Tongue (tissue), 2 donors: ENCODE results near the gene ARL6IP5. TPM values are rescaled to one million over a fixed set of nuclear protein-coding genes. Genes with fewer than 3 reads are reported as not detected.

Experiments
- DNase-seq: peaks from one replicate; pipeline ENCODE4 v3.0.0-alpha.2; 2015
- total RNA-seq: library from RNA; depleted of rRNA; stranded (reverse); fragments of >200 nt; gene quantifications from one replicate; pipeline ENCODE4 v1.2.3, GENCODE V29; 2014

The ARL6IP5 gene
- total RNA-seq, 1 donor from 2014 or later = 115 TPM

DNA sequence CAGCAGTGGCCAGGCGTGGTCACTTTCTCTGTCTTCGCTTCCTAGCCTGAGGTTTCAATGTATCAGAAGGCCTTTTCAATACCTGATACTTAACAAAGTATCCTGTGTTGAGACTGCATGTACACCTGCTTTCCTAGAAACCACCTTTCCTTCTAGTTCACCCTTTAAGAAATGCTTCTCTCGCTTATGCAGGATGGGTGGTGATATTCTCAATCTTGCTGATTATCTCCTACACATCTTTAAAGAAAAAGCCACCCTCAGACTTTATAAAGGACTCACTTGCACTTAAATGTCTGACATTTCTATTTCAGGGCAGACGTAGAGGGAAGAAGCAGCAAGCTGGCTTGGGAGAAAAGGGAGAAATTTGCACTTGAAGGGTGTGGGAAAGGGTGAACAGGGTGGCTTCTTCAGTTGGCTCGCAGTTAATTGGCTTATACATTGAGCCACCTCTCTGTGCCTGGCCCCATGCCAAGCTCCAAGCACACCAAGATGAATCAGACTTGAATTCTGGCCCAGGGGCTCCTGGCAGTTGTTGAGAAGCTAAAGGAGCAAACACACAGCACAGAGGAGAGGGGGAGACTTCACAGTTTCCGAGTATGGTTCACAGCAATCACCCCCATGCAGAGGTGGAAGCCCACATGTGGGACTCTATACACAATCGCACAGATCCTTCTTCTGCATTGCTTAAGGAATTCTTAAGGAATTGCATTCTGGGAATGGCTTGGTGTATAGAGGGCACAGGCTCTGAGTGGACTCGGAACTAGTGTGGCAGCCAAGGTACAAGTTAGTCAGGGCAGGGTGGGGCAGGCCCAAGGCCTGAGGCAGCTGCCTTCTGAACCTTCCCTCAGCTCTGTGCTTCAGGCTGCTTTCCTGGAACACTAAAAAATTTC, 1.3 kb downstream of the ARL6IP5 start:
- peak; percentile 94 for DNase-seq

DNA sequence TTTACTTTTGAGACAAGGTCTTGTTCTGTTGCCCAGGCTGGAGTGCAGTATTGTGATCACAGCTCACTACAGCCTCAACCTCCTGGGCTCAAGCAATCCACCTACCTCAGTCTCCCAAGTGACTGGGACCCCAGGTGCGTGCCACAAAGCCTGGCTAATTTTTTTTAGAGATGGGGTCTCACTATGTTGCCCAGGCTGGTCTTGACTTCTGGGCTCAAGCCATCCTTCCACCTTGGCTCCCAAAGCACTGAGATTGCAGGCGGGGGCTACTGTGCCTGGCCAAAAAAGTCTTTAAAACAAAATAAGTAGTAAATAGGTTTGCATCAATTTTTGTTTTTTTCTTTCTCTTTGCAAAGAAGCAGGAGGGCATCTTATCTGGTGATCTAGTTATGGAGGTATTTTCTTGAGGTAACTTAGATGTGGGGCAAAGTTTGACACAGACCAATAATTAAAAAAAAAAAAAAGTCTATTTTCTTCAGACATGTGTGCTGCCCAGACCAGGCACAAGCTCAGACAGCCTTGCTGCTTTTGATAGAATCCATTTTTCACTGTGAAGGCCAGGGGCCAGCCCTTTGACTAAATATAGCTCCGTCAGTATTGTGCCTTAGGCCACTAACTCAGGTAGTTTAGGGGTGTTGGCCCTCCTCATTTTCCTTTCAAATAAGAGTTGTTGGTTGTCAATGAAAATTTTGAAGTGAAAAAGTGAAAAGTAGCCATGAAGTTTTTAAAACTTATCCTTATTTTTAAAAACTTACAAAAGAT, 2.5 kb downstream of the ARL6IP5 start:
- no peak for DNase-seq

GRCh38 chr3:69088063-69088462, 3.3 kb downstream of the ARL6IP5 start:
- peak; percentile 34 for DNase-seq

GRCh38 chr3:69090021-69090420, 5.3 kb downstream of the ARL6IP5 start:
- DNase-seq = no peak

GRCh38 chr3:69091389-69092029, 6.8 kb downstream of the ARL6IP5 start:
- DNase-seq = no peak

- no peak for DNase-seq
Observed at GRCh38 chr3:69092030-69092516, 7.3 kb downstream of the ARL6IP5 start.

DNA sequence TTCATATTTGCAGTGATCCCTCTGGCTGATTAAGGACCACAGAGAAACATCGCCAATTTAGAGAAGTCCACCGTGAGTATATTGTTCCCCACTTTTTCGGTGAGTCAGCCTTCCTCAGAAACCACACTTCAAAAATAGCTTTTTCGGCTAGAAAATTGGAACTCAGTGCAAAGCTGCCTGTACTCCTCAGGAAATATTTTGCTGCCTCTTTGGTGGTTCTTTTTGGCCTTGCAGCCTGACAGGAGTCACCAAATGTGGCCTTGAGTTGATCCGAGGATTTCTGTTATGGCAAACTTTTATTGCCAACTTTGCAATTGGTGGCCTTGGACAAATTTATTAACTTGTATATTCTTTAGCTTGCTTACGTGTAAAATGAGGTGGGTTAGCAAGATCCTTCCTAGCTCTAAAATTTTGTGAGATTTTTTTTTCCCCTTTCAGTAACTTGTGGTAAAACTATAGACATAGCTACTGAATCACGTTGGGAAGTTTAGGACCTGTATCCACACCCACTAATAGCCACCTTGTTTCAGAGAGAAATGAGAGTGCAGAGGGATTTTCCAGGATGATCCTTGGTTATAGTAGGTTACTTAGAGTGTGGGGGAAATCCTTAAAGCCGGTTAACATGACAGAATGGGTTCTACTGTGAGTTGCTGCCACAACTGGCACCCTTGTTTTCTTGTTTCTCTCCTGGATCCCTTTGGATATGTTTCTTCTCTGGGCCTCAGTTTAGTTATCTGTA, 9.9 kb downstream of the ARL6IP5 start:
- no peak for DNase-seq

- no peak for DNase-seq
Observed at GRCh38 chr3:69095636-69096035, 10.9 kb downstream of the ARL6IP5 start.

DNA sequence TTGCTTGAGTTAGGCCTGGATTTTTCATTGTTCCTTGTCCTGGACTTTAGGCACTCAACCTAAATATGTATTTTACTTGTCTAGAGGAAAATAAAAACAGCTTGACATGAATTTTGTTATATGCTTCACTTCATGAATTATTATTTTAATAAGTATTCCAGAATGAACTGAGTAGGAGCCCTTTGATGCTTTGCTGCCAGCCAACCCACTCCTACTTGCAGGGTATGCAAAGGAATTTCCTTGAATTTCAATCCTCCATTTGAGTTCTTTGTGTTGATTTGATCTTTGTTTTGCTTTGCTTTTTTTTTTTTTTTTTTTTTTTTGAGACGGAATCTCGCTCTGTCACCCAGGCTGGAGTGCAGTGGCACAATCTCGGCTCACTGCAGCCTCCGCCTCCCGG, 11.6 kb downstream of the ARL6IP5 start:
- no peak for DNase-seq

- DNase-seq = no peak
Observed at GRCh38 chr3:69097407-69098086, 12.8 kb downstream of the ARL6IP5 start.

GRCh38 chr3:69099576-69099975, 14.8 kb downstream of the ARL6IP5 start:
- DNase-seq = no peak

- DNase-seq = no peak
Observed at GRCh38 chr3:69102384-69102783, 17.6 kb downstream of the ARL6IP5 start.

DNA sequence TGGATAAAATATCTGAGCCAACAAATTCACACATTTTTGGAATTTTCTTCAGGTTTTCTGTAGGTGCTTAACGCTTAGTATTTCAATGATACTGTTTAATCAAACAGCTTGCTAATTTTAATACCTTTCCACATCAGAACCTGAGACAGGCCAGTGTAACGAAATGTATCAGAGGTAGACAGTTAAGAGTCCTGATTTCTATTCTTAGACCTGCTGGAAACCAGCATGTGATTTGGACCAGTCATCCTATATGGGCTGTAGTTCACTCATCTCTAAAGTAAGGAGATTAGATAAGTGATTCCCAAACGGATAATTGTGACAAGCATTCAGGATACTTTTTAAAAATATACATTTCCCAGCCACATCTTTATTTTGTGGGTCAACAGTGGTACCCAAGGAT, 18.4 kb downstream of the ARL6IP5 start:
- no peak for DNase-seq

DNA sequence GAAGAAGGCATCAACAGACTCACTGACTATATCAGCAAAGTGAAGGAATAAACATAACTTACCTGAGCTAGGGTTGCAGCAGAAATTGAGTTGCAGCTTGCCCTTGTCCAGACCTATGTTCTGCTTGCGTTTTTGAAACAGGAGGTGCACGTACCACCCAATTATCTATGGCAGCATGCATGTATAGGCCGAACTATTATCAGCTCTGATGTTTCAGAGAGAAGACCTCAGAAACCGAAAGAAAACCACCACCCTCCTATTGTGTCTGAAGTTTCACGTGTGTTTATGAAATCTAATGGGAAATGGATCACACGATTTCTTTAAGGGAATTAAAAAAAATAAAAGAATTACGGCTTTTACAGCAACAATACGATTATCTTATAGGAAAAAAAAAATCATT, 19.8 kb downstream of the ARL6IP5 start:
- DNase-seq = no peak

DNA sequence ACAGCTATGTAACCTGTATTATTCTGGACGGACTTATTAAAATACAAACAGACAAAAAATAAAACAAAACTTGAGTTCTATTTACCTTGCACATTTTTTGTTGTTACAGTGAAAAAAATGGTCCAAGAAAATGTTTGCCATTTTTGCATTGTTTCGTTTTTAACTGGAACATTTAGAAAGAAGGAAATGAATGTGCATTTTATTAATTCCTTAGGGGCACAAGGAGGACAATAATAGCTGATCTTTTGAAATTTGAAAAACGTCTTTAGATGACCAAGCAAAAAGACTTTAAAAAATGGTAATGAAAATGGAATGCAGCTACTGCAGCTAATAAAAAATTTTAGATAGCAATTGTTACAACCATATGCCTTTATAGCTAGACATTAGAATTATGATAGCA, 20.6 kb downstream of the ARL6IP5 start:
- no peak for DNase-seq

DNA sequence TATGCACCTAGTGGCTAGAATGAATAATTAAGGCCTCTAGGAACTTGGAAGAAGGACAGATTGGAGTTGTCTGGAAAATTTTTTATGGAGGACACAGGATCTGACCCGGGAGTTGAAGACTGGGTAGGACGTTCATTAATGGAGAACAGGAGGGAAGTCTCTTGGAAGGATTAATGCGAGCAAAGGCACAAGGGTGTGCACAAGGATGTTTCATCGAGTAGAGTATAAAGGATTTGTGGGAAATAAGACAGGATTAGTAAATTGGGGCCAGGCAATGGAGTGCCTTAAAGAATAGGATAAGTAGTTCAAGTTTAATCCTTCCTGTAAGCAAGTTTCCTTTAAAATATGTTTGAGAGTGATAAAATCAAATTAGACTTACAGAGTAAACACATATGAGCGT, 23.1 kb downstream of the ARL6IP5 start:
- DNase-seq = no peak

DNA sequence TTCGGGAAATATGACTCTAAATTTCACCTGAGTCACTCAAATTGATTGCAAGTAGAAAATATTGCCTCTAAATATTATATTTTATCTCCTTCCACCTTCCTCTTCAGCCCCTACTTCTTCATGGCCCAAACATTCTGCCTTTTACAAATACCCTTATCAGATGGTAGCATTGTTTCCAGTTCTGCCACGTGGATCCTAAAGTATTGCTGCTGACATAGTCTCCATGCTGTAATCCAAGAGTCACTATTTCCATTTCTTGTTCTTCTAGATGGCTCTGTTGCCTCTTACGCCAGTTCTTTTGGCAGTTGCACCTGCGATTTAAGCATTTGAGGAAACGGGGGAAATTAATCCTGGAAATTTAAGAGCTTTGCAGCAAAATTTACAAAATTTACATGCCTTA, 24.1 kb downstream of the ARL6IP5 start:
- no peak for DNase-seq

GRCh38 chr3:69110941-69111546, 26.3 kb downstream of the ARL6IP5 start:
- no peak for DNase-seq

GRCh38 chr3:69113536-69113935, 28.8 kb downstream of the ARL6IP5 start:
- peak; percentile 38 for DNase-seq

- DNase-seq = no peak
Observed at GRCh38 chr3:69115731-69116130, 31.0 kb downstream of the ARL6IP5 start.

DNA sequence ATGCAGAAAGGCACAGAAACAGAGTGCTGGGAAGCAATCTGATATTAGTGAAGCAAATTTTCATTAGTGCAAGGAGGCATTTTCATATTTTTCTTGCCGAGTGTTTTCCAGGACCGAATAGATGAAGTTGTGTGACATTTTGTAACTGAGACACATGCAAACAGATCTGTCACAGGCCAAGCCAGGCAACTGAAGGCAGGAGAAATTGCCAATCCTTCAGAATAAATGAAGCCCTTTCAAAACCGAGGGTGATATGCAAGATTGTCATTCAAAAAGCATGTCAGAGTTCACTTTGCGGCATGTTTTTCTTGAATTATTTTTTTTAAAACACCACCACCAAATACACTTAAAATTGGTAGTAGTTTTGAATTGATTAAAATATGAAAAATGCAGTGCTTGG, 31.4 kb downstream of the ARL6IP5 start:
- DNase-seq = no peak
